ENCODE data around the gene PRR16.
"Not testable (repeated sequence)": the region's sequence is repeated elsewhere in the genome, so short reads cannot be mapped to it uniquely, and the experiment has no call there.

The PRR16 gene

DNA sequence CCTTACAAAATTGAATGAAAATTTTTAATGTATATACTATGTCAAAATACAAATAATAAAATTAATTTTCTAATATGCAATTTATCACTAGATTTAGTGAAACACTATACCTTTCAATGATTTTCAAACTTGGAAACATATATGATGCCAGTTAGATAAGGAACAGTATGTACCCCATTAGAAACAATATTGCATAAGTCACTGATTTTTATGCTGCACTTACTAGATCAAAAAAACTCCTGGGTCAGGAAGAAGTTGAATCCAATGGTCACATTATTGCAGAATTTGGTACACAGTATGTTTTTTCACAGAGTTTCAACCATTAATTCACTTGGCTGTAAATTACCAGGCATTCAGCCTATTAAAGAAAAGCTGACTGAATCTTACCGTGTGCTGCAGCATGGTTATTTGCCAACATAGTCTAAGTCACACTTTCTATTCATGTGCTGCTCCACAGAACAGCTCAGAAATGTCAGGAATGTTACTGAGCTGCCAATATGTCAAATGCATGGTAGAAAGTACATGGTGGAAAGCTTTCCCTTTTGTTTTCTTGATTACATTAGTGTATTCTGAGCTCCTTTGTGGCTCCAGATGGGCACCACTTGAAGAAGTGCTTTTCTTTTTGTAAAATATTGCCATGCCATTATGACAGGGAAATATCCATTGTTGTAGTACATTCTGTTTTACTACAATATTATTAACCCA, 9.9 kb upstream of the PRR16 start:
- no peaks in the 10 kb centered on the region for H3K36me3 ChIP-seq
- no peaks in the 10 kb centered on the region for H3K9me3 ChIP-seq
- no peaks in the 10 kb centered on the region for H3K27me3 ChIP-seq
- peak overlapping the region; percentile 21 to 49 for H3K27ac ChIP-seq
- TF ChIP-seq, protein P1, sequence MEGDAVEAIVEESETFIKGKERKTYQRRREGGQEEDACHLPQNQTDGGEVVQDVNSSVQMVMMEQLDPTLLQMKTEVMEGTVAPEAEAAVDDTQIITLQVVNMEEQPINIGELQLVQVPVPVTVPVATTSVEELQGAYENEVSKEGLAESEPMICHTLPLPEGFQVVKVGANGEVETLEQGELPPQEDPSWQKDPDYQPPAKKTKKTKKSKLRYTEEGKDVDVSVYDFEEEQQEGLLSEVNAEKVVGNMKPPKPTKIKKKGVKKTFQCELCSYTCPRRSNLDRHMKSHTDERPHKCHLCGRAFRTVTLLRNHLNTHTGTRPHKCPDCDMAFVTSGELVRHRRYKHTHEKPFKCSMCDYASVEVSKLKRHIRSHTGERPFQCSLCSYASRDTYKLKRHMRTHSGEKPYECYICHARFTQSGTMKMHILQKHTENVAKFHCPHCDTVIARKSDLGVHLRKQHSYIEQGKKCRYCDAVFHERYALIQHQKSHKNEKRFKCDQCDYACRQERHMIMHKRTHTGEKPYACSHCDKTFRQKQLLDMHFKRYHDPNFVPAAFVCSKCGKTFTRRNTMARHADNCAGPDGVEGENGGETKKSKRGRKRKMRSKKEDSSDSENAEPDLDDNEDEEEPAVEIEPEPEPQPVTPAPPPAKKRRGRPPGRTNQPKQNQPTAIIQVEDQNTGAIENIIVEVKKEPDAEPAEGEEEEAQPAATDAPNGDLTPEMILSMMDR (IDR thresholded peaks at IDR 0.05) = no peak
- intact Hi-C loops (cut with DNase I; ENCODE audit: low total_unique reads) = no loop called here
- H3K4me1 ChIP-seq = peaks cover 0 to 34% (median 11%) of the 10 kb centered on the region in 4 donors
- no peak for DNase-seq
- H3K4me3 ChIP-seq = no peak overlapping the region

DNA sequence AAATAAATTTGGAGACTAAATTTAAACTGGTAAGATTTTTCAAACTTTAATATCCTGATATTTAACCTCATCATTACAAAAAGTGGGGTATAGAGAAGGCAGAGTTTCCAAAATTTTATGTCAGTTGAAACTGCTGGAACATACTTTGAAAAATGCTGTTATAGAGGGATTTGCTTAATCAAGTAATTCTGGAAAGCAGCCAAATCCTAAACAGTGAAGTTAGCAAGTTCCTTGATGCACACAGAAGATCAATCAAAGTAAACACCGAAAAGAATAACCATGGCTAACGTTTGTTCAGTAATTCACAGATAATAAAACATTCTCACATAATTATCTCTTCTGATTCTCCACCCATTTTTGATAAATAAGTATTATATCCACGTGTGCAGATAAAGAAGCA, 8.1 kb upstream of the PRR16 start:
- Histone ChIP-seq H3K27me3 (no peaks in the 10 kb centered on the region), H3K4me1 (peaks cover 0 to 34% (median 11%) of the 10 kb centered on the region in 4 donors), H3K36me3 (no peaks in the 10 kb centered on the region), H3K4me3 (no peak overlapping the region), H3K27ac (no peak overlapping the region), H3K9me3 (no peaks in the 10 kb centered on the region)
- TF ChIP-seq, protein P1 (IDR thresholded peaks at IDR 0.05) = no peak
- intact Hi-C loops (cut with DNase I; ENCODE audit: low total_unique reads) = no loop called here
- DNase-seq = no peak

DNA sequence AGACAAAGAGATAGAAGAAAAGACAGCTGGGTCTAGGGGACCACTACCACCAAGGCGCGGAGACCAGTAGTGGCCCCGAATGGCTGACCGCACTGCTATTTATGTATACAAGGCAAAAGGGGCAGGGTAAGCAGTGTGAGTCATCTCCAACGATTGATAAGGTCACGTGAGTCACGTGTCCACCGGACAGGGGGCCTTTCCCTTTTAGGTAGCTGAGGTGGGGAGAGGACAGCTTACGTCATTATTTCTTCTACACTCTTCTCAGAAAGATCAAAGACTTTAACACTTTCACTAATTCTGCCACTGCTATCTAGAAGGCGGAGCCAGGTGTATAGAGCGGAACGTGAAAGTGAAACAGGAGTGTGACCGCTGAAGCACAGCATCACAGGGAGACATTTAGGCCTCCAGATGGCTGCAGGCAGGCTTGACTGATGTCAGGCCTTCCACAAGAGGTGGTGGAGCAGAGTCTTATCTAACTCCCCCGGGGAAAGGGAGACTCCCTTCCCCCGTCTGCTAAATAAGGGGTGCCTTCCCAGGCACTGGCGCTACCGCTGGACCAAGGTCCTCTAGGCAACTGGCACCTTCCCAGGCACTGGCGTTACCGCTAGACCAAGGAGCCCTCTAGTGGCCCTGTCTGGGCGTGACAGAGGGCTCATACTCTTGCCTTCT, 6.1 kb upstream of the PRR16 start:
- DNase-seq = peak; percentile 81 to 88
- peak overlapping the region; percentile 23 to 27 for H3K27ac ChIP-seq

DNA sequence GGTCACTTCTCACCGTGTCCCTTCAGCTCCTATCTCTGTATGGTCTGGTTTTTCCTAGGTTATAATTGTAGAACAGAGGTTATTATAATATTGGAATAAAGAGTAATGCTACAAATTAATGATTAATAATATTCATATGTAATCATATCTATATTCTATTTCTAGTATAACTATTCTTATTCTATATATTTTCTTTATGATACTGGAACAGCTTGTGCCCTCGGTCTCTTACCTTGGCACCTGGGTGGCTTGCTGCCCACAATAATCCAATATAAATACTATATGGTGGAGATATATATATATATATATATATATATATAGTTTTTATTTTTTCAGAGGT, 5.6 kb upstream of the PRR16 start:
- H3K36me3 ChIP-seq; intact Hi-C loops (cut with DNase I; ENCODE audit: low total_unique reads): not testable (repeated sequence)

More for the DNA sequence above, 6.1 kb upstream of the PRR16 start:
- Histone ChIP-seq H3K4me3 (peak overlapping the region; percentile 33 to 36), H3K36me3 (no peaks in the 10 kb centered on the region), H3K4me1 (peaks cover 0 to 32% (median 11%) of the 10 kb centered on the region in 4 donors), H3K27me3 (no peaks in the 10 kb centered on the region), H3K9me3 (no peaks in the 10 kb centered on the region)
- TF ChIP-seq, protein P1 (IDR thresholded peaks at IDR 0.05) = peak; percentile 79 to 81
- intact Hi-C loops (cut with DNase I; ENCODE audit: low total_unique reads) = no loop called here

DNA sequence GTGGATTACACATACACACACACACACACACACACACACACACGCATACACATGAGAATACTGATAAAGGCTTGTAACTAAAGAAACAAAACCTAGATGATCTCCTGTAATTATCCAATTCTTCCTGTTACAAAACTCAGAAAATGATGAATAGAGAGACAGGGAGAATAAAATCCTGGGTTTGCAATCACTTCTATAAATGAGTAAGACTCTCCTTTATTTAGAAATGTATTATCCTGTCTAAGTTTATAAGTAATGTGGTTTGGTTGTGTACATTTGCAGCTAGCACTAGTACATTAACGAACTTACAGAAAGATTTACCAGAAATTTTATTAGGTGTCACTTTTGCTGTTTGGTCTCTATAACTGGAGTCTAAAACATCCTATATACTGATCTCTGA, 2.8 kb upstream of the PRR16 start:
- TF ChIP-seq, protein P1 (IDR thresholded peaks at IDR 0.05) = no peak
- no peak overlapping the region for H3K4me3 ChIP-seq
- intact Hi-C loops (cut with DNase I; ENCODE audit: low total_unique reads) = loop anchor here (10.0 kb wide), 1 partner anchor 506 kb away; no protein-coding TSS in a partner anchor
- peaks cover 0 to 22% (median 5%) of the 10 kb centered on the region in 4 donors for H3K4me1 ChIP-seq
- no peak for DNase-seq
- no peaks in the 10 kb centered on the region for H3K9me3 ChIP-seq
- no peaks in the 10 kb centered on the region for H3K36me3 ChIP-seq
- no peaks in the 10 kb centered on the region for H3K27me3 ChIP-seq
- no peak overlapping the region for H3K27ac ChIP-seq

More for the DNA sequence above, 5.6 kb upstream of the PRR16 start:
- not testable (repeated sequence) for DNase-seq, H3K27ac ChIP-seq, H3K27me3 ChIP-seq, H3K9me3 ChIP-seq
- Histone ChIP-seq H3K4me1 (peaks cover 0 to 36% (median 11%) of the 10 kb centered on the region in 4 donors), H3K4me3 (peak overlapping the region in 1 of 2 donors; percentile 33)
